Mesothelial cell of epicardium (in vitro differentiated cells): ENCODE data around the gene PLAAT2. TPM values are rescaled to one million over a fixed set of nuclear protein-coding genes. Genes with fewer than 3 reads are reported as not detected.
A peak's percentile ranks its signal among the peaks of the same experiment; 100 is the strongest.
"Not testable (repeated sequence)": the region's sequence is repeated elsewhere in the genome, so short reads cannot be mapped to it uniquely, and the experiment has no call there.

Source experiments
- DNase-seq, 2 experiments: peaks; one replicate each; pipeline ENCODE4 v3.0.0; 2021; ENCODE audit warnings: low spot score in 2 of 2; ENCODE audit not compliant: unreplicated experiment in 2 of 2
- H3K27ac Mint-ChIP-seq: 2 replicates; pipeline ENCODE4 v1.8.0; 2021; ENCODE audit warnings: mixed read lengths
- H3K27me3 Mint-ChIP-seq: 2 replicates; pipeline ENCODE4 v1.8.0; 2021; ENCODE audit warnings: low read depth, mixed read lengths
- H3K36me3 Mint-ChIP-seq: 2 replicates; pipeline ENCODE4 v1.8.0; 2021; ENCODE audit warnings: mixed read lengths
- H3K4me1 Mint-ChIP-seq: 2 replicates; pipeline ENCODE4 v1.8.0; 2021; ENCODE audit warnings: mixed read lengths
- H3K4me3 Mint-ChIP-seq: 2 replicates; pipeline ENCODE4 v1.8.0; 2021; ENCODE audit warnings: mild to moderate bottlenecking, moderate library complexity, mixed read lengths
- H3K9me3 Mint-ChIP-seq: 2 replicates; pipeline ENCODE4 v1.8.0; 2021; ENCODE audit warnings: mixed read lengths
- CTCF ChIP-seq: fragments of 200-600 bp; sonication (generic); IDR thresholded peaks from one replicate; pipeline ENCODE4 v1.5.0; 2021; ENCODE audit warnings: antibody characterized with exemption; ENCODE audit not compliant: unreplicated experiment
- total RNA-seq: library from RNA; stranded (reverse); gene quantifications from 3 replicates; pipeline ENCODE4 v1.2.1, GENCODE V29; 2021

PLAAT2 gene
- total RNA-seq, 1 donor from 2014 or later = not detected

GRCh38 chr11:63548178-63548577 lies 15.0 kb downstream of the PLAAT2 start:
- no peaks in the 10 kb centered on the region for H3K4me1 Mint-ChIP-seq
- no peak for TF ChIP-seq CTCF
- DNase-seq = no peak
- no peaks in the 10 kb centered on the region for H3K36me3 Mint-ChIP-seq
- H3K4me3 Mint-ChIP-seq = no peak overlapping the region
- H3K9me3 Mint-ChIP-seq = no peaks in the 10 kb centered on the region
- no peak overlapping the region for H3K27ac Mint-ChIP-seq
- no peaks in the 10 kb centered on the region for H3K27me3 Mint-ChIP-seq

- no peak for TF ChIP-seq CTCF
- no peak for DNase-seq
- no peak overlapping the region for H3K4me3 Mint-ChIP-seq
- H3K9me3 Mint-ChIP-seq = no peaks in the 10 kb centered on the region
- no peaks in the 10 kb centered on the region for H3K27me3 Mint-ChIP-seq
- no peak overlapping the region for H3K27ac Mint-ChIP-seq
- H3K4me1 Mint-ChIP-seq = no peaks in the 10 kb centered on the region
- H3K36me3 Mint-ChIP-seq = no peaks in the 10 kb centered on the region
Observed at GRCh38 chr11:63547061-63547460, 16.1 kb downstream of the PLAAT2 start.

GRCh38 chr11:63543711-63544110 lies 19.5 kb downstream of the PLAAT2 start:
- H3K4me1 Mint-ChIP-seq = no peaks in the 10 kb centered on the region
- H3K4me3 Mint-ChIP-seq = no peak overlapping the region
- H3K27me3 Mint-ChIP-seq = no peaks in the 10 kb centered on the region
- no peak for TF ChIP-seq CTCF
- H3K9me3 Mint-ChIP-seq = no peaks in the 10 kb centered on the region
- H3K36me3 Mint-ChIP-seq = no peaks in the 10 kb centered on the region
- DNase-seq = no peak
- no peak overlapping the region for H3K27ac Mint-ChIP-seq

GRCh38 chr11:63542506-63542905 lies 20.7 kb downstream of the PLAAT2 start:
- H3K27ac Mint-ChIP-seq, DNase-seq, H3K9me3 Mint-ChIP-seq, H3K27me3 Mint-ChIP-seq, H3K4me3 Mint-ChIP-seq, H3K36me3 Mint-ChIP-seq, H3K4me1 Mint-ChIP-seq: not testable (repeated sequence)

- Mint-ChIP-seq H3K27ac (peak overlapping the region; percentile 86), H3K4me1 (peaks cover 25% of the 10 kb centered on the region), H3K9me3 (no peaks in the 10 kb centered on the region), H3K4me3 (no peak overlapping the region), H3K36me3 (no peaks in the 10 kb centered on the region), H3K27me3 (no peaks in the 10 kb centered on the region)
- TF ChIP-seq CTCF = no peak
- no peak for DNase-seq
Observed at GRCh38 chr11:63537293-63538101, 25.7 kb downstream of the PLAAT2 start.

- Mint-ChIP-seq H3K27ac (peak within 1 kb of the TSS; percentile 86), H3K27me3 (no peaks in the 10 kb centered on the region), H3K4me1 (peaks cover 31% of the 10 kb centered on the region), H3K9me3 (no peaks in the 10 kb centered on the region), H3K36me3 (no peaks in the 10 kb centered on the region), H3K4me3 (no peak within 1 kb of the TSS)
- TF ChIP-seq CTCF = no peak
- DNase-seq = no peak
Observed at GRCh38 chr11:63536669-63537292, 26.4 kb downstream of the PLAAT2 start, which contains the start of gene PLAAT4. TSS of gene PLAAT4 (plus strand) at chr11:63536808. CDS start at chr11:63536869, 61 bp downstream.
